Neural progenitor cell (in vitro differentiated cells): ENCODE results near the gene MSLN. TPM values are rescaled to one million over a fixed set of nuclear protein-coding genes. Genes with fewer than 3 reads are reported as not detected.

ENCODE experiments used
- DNase-seq: peaks from one replicate; pipeline ENCODE4 v3.0.0-alpha.2; 2016; ENCODE audit warnings: low spot score
- H2AFZ ChIP-seq: fragments of 200-600 bp; sonication (generic); replicated peaks from 2 replicates; pipeline ENCODE4 v1.6.1; 2016; ENCODE audit warnings: antibody characterized with exemption
- H3F3A ChIP-seq: fragments of 200-600 bp; sonication (generic); 2 replicates; pipeline ENCODE4 v1.6.1; 2016; ENCODE audit warnings: antibody characterized with exemption, low read depth
- H3K27ac ChIP-seq: fragments of 200-600 bp; sonication (generic); 2 replicates; pipeline ENCODE4 v1.5.1; 2016; ENCODE audit warnings: mild to moderate bottlenecking
- H3K27me3 ChIP-seq: fragments of 200-600 bp; sonication (generic); 2 replicates; pipeline ENCODE4 v1.6.1; 2016; ENCODE audit warnings: mild to moderate bottlenecking, moderate library complexity
- H3K36me3 ChIP-seq: fragments of 200-600 bp; sonication (generic); 2 replicates; pipeline ENCODE4 v1.5.1; 2016
- H3K4me1 ChIP-seq: fragments of 200-600 bp; sonication (generic); 2 replicates; pipeline ENCODE4 v1.6.1; 2016; ENCODE audit warnings: mixed run types
- H3K4me2 ChIP-seq: fragments of 200-600 bp; sonication (generic); 2 replicates; pipeline ENCODE4 v1.6.1; 2016
- H3K4me3 ChIP-seq: fragments of 200-600 bp; sonication (generic); 2 replicates; pipeline ENCODE4 v1.5.1; 2016
- H3K79me2 ChIP-seq: fragments of 200-600 bp; sonication (generic); 2 replicates; pipeline ENCODE4 v1.6.1; 2016; ENCODE audit warnings: low read depth
- H3K9ac ChIP-seq: fragments of 200-600 bp; sonication (generic); 2 replicates; pipeline ENCODE4 v1.6.1; 2016
- H3K9me3 ChIP-seq: fragments of 200-600 bp; sonication (generic); 2 replicates; pipeline ENCODE4 v1.5.1; 2016; ENCODE audit warnings: low read depth
- H4K20me1 ChIP-seq: fragments of 200-600 bp; sonication (generic); 2 replicates; pipeline ENCODE4 v1.6.1; 2016; ENCODE audit warnings: low read depth
- H3K27ac Mint-ChIP-seq: 3 replicates; pipeline ENCODE4 v1.8.0; 2021; ENCODE audit warnings: mixed read lengths
- H3K27me3 Mint-ChIP-seq: 2 replicates; pipeline ENCODE4 v1.8.0; 2022; ENCODE audit warnings: low read depth, mild to moderate bottlenecking, inconsistent platforms, moderate library complexity, mixed read lengths; ENCODE audit not compliant: insufficient read depth
- H3K36me3 Mint-ChIP-seq: 3 replicates; pipeline ENCODE4 v1.8.0; 2021; ENCODE audit warnings: mixed read lengths
- H3K4me1 Mint-ChIP-seq: 3 replicates; pipeline ENCODE4 v1.8.0; 2021; ENCODE audit warnings: mixed read lengths
- H3K4me3 Mint-ChIP-seq: 3 replicates; pipeline ENCODE4 v1.8.0; 2021; ENCODE audit warnings: mild to moderate bottlenecking, moderate library complexity, mixed read lengths
- H3K9me3 Mint-ChIP-seq: 3 replicates; pipeline ENCODE4 v1.8.0; 2020; ENCODE audit warnings: mixed read lengths
- EZH2 ChIP-seq: fragments of 200-600 bp; sonication (generic); IDR thresholded peaks from 2 replicates; pipeline ENCODE4 v1.6.1; 2017; ENCODE audit warnings: antibody characterized with exemption, mild to moderate bottlenecking, moderate library complexity
- EZH2phosphoT487 ChIP-seq: fragments of 200-600 bp; sonication (generic); IDR thresholded peaks from 2 replicates; pipeline ENCODE4 v1.6.1; 2017; ENCODE audit warnings: antibody characterized with exemption
- total RNA-seq: library from RNA; depleted of rRNA; stranded (reverse); fragments of >200 nt; gene quantifications from 2 replicates; pipeline ENCODE4 v1.2.3, GENCODE V29; 2015; ENCODE audit warnings: low replicate concordance
- TF ChIP-seq, protein P1 (sequence below): fragments of 200-600 bp; sonication (generic); IDR thresholded peaks from 2 replicates; pipeline ENCODE4 v1.5.1; 2017; ENCODE audit warnings: antibody characterized with exemption, mild to moderate bottlenecking

Gene MSLN
- total RNA-seq, 1 donor from 2014 or later = 0.82 TPM

DNA sequence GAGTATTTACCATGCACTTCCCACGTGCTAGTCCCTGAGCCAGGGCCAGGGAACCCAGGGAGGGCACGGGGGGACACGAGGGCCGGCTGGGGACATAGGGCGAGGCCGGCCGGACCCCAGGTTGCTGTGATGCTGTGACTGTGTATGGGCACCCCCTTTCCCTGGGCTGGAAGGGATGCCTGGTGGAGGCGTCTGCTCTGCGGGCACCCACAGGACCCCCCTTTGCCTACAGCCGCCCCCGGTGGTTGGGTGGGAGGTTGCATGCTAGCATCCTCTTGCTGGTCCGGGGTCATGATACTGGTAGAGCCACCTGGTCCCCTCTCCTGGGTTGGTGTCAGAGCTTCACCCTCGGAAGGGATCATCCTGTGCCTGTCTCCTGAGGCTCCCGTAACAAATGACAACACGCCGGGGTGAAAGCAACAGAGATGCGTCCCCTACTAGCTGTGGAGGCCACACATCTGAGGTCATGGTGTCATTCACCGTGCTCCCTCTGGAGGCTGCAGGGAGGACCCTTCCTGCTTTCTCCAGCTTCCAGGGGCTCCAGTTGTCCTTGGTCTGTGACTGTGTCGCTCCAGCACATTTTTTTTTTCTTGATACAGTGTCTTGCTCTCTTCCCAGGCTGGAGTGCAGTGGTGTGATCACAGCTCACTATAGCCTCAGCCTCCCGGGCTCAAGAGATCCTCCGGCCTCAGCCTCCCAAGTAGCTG is 16.6 kb upstream of the MSLN start:
- Mint-ChIP-seq H3K27ac (no peak overlapping the region), H3K36me3 (no peaks in the 10 kb centered on the region), H3K4me3 (no peak overlapping the region), H3K27me3 (peaks cover 3% of the 10 kb centered on the region), H3K4me1 (peaks cover 10% of the 10 kb centered on the region), H3K9me3 (no peaks in the 10 kb centered on the region)
- Histone ChIP-seq H3K36me3 (no peaks in the 10 kb centered on the region), H3K79me2 (peaks cover 8% of the 10 kb centered on the region), H4K20me1 (no peaks in the 10 kb centered on the region), H3F3A (peaks cover 4% of the 10 kb centered on the region), H3K27me3 (no peaks in the 10 kb centered on the region), H3K4me3 (no peak overlapping the region), H3K9ac (no peak overlapping the region), H3K9me3 (no peaks in the 10 kb centered on the region), H3K4me1 (peaks cover 5% of the 10 kb centered on the region), H3K4me2 (no peak overlapping the region), H2AFZ (no peak overlapping the region), H3K27ac (no peak overlapping the region)
- DNase-seq = no peak
- TF ChIP-seq EZH2phosphoT487 (no peak), EZH2 (no peak)
- TF ChIP-seq, protein P1, sequence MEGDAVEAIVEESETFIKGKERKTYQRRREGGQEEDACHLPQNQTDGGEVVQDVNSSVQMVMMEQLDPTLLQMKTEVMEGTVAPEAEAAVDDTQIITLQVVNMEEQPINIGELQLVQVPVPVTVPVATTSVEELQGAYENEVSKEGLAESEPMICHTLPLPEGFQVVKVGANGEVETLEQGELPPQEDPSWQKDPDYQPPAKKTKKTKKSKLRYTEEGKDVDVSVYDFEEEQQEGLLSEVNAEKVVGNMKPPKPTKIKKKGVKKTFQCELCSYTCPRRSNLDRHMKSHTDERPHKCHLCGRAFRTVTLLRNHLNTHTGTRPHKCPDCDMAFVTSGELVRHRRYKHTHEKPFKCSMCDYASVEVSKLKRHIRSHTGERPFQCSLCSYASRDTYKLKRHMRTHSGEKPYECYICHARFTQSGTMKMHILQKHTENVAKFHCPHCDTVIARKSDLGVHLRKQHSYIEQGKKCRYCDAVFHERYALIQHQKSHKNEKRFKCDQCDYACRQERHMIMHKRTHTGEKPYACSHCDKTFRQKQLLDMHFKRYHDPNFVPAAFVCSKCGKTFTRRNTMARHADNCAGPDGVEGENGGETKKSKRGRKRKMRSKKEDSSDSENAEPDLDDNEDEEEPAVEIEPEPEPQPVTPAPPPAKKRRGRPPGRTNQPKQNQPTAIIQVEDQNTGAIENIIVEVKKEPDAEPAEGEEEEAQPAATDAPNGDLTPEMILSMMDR = peak; percentile 32

DNA sequence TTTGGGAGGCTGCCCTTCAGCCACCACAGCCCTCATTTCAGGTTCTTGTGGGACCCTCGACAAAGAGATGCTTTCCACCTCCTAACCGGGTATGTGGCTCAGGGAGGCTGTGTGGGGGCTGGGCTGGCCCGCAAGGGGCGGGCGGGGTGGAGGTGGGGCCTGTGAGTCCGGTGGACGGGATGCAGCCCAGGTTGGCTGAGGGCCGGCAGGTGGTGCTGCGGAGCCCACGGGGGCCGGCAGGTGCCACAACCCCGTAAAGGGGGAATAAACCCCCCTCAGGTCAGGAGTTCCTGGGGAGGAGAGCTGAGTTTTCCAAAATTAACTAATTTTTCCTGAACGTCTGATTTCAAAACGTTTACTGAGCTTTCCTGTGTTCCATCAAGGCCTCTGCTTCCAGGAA is 14.8 kb upstream of the MSLN start:
- Histone ChIP-seq H3K4me1 (peaks cover 2% of the 10 kb centered on the region), H3K9me3 (no peaks in the 10 kb centered on the region), H3K9ac (no peak overlapping the region), H4K20me1 (no peaks in the 10 kb centered on the region), H3K4me3 (no peak overlapping the region), H3K27me3 (no peaks in the 10 kb centered on the region), H3K4me2 (peak overlapping the region; percentile 54), H2AFZ (no peak overlapping the region), H3K27ac (no peak overlapping the region), H3K36me3 (no peaks in the 10 kb centered on the region), H3F3A (peaks cover 7% of the 10 kb centered on the region), H3K79me2 (no peaks in the 10 kb centered on the region)
- Mint-ChIP-seq H3K27me3 (peaks cover 2% of the 10 kb centered on the region), H3K4me3 (peak overlapping the region; percentile 53), H3K36me3 (no peaks in the 10 kb centered on the region), H3K27ac (no peak overlapping the region), H3K4me1 (peaks cover 8% of the 10 kb centered on the region), H3K9me3 (no peaks in the 10 kb centered on the region)
- no peak for TF ChIP-seq EZH2phosphoT487
- TF ChIP-seq, protein P1 = peak; percentile 78
- peak; percentile 86 for DNase-seq

DNA sequence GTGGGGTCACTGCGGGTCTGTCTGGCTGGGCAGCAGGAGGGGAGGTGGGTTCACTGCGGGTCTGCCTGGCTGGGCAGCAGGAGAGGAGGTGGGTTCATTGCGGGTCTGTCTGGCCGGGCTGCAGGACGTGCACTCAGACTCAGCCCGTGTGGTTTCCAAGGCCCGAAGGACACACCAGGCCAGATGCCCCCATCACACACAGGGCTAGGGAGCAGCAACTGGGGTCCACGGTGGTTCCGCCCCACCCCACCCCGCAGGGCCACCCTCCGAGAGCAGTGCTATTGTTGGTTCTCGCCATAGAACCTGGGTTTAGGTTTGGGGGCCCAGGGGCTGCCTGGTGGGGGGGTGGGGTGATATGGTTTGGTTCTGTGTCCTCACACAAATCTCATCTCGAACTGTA is 13.9 kb upstream of the MSLN start:
- Mint-ChIP-seq H3K27ac (no peak overlapping the region), H3K4me1 (peaks cover 17% of the 10 kb centered on the region), H3K36me3 (no peaks in the 10 kb centered on the region), H3K9me3 (no peaks in the 10 kb centered on the region), H3K27me3 (peaks cover 6% of the 10 kb centered on the region), H3K4me3 (no peak overlapping the region)
- Histone ChIP-seq H3K9ac (no peak overlapping the region), H3K27me3 (no peaks in the 10 kb centered on the region), H4K20me1 (no peaks in the 10 kb centered on the region), H3K4me3 (no peak overlapping the region), H2AFZ (no peak overlapping the region), H3K9me3 (no peaks in the 10 kb centered on the region), H3F3A (peaks cover 13% of the 10 kb centered on the region), H3K4me1 (peaks cover 11% of the 10 kb centered on the region), H3K27ac (no peak overlapping the region), H3K4me2 (no peak overlapping the region), H3K79me2 (no peaks in the 10 kb centered on the region), H3K36me3 (no peaks in the 10 kb centered on the region)
- no peak for DNase-seq
- TF ChIP-seq, protein P1 = no peak
- TF ChIP-seq EZH2phosphoT487 (no peak), EZH2 (no peak)
